H1 (cell line): ENCODE measurements around the gene GSDMA. TPM values are rescaled to one million over a fixed set of nuclear protein-coding genes. Genes with fewer than 3 reads are reported as not detected.

Experiments
- CTCF ChIA-PET: fragments of 300-600 bp; sonication (Branson Sonifier 250); formaldehyde crosslinking; loops from one replicate; lab custom pipeline; 2021; ENCODE audit not compliant: partially characterized antibody; lab: Charles Lee
- POLR2A ChIA-PET: fragments of 300-600 bp; sonication (Branson Sonifier 250); formaldehyde crosslinking; loops from one replicate; lab custom pipeline; 2021; ENCODE audit warnings: inconsistent platforms; ENCODE audit not compliant: partially characterized antibody; lab: Charles Lee
- DNase-seq, 2 experiments: peaks; one replicate each; pipeline versions ENCODE4 v3.0.0 to v3.0.0-alpha.2; 2010 to 2022; ENCODE audit warnings: low spot score in 2 of 2, low read depth in 1 of 2, mixed read lengths in 1 of 2
- FAIRE-seq: peaks from 2 replicates; lab custom pipeline; 2011; peaks lifted over from hg19 to GRCh38; lab: Jason Lieb, UNC
- H2AFZ ChIP-seq: 2 replicates; pipeline ENCODE4 v1.8.1; 2012; ENCODE audit warnings: low read length, inconsistent platforms
- H2AK5ac ChIP-seq: 2 replicates; pipeline ENCODE4 v1.6.1; 2013; ENCODE audit warnings: low read depth, low read length
- H2BK120ac ChIP-seq: replicated peaks from 2 replicates; pipeline ENCODE3; 2013; ENCODE audit warnings: low read depth, low read length, inconsistent platforms
- H2BK12ac ChIP-seq: 2 replicates; pipeline ENCODE4 v1.6.1; 2013; ENCODE audit warnings: low read depth, low read length
- H2BK15ac ChIP-seq: 2 replicates; pipeline ENCODE4 v1.6.1; 2013; ENCODE audit warnings: low read length
- H2BK20ac ChIP-seq: 2 replicates; pipeline ENCODE4 v1.6.1; 2013; ENCODE audit warnings: low read length
- H2BK5ac ChIP-seq: 2 replicates; pipeline ENCODE4 v1.6.1; 2013; ENCODE audit warnings: low read depth, low read length
- H3K14ac ChIP-seq: 2 replicates; pipeline ENCODE4 v1.6.1; 2013; ENCODE audit warnings: inconsistent platforms; ENCODE audit not compliant: insufficient read length
- H3K18ac ChIP-seq: 2 replicates; pipeline ENCODE4 v1.6.1; 2013; ENCODE audit warnings: low read length; ENCODE audit errors: extremely low read depth
- H3K23ac ChIP-seq: 2 replicates; pipeline ENCODE4 v1.6.1; 2013; ENCODE audit warnings: inconsistent platforms; ENCODE audit not compliant: insufficient read length
- H3K23me2 ChIP-seq: 2 replicates; pipeline ENCODE4 v1.6.1; 2013; ENCODE audit warnings: low read depth, low read length
- H3K27ac ChIP-seq: 2 replicates; pipeline ENCODE4 v1.6.1; 2011; ENCODE audit warnings: low read depth, low read length, inconsistent platforms
- H3K27me3 ChIP-seq, 4 experiments: replicated peaks in 1 of 4; 1 replicate in 1 of 4; 2 replicates in 3 of 4; pipeline versions ENCODE4 v1.6.1 to v1.8.1; 2011 to 2013; ENCODE audit warnings: low read length in 3 of 4, mild to moderate bottlenecking in 3 of 4, inconsistent platforms in 2 of 4, mixed read lengths in 2 of 4, moderate library complexity in 1 of 4; ENCODE audit not compliant: control insufficient read depth in 3 of 4, insufficient read depth in 3 of 4; ENCODE audit errors: extremely low read depth in 1 of 4
- H3K36me3 ChIP-seq, 4 experiments: 2 replicates each; pipeline versions ENCODE4 v1.6.1 to v1.8.1; 2011 to 2013; ENCODE audit warnings: mild to moderate bottlenecking in 4 of 4, low read length in 3 of 4, moderate library complexity in 2 of 4, control low read depth in 1 of 4, inconsistent platforms in 1 of 4; ENCODE audit not compliant: insufficient read depth in 4 of 4, control insufficient read depth in 2 of 4
- H3K4ac ChIP-seq: replicated peaks from 2 replicates; pipeline ENCODE3; 2013; ENCODE audit warnings: low read length, low read depth, mixed read lengths, inconsistent platforms; ENCODE audit not compliant: insufficient read length
- H3K4me1 ChIP-seq, 4 experiments: replicated peaks in 1 of 4; 1 replicate in 1 of 4; 2 replicates in 3 of 4; pipeline versions ENCODE4 v1.6.1 to v1.8.1; 2011 to 2013; ENCODE audit warnings: low read length in 3 of 4, inconsistent platforms in 2 of 4, mixed read lengths in 1 of 4; ENCODE audit not compliant: insufficient read depth in 4 of 4, control insufficient read depth in 3 of 4
- H3K4me2 ChIP-seq, 2 experiments: 2 replicates each; pipeline versions ENCODE4 v1.6.1 to v1.8.1; 2011 to 2013; ENCODE audit warnings: low read depth in 2 of 2, low read length in 2 of 2, control low read depth in 1 of 2, inconsistent platforms in 1 of 2, mild to moderate bottlenecking in 1 of 2; ENCODE audit not compliant: insufficient read depth in 1 of 2
- H3K4me3 ChIP-seq, 4 experiments: fragments of 200-600, 300-600 bp in 1 of 4; sonication (generic), shearing (Covaris generic), sonication (Bioruptor Twin) in 1 of 4; 2 replicates each; pipeline versions ENCODE4 v1.5.1 to v1.8.1; 2011 to 2016; ENCODE audit warnings: low read length in 4 of 4, low read depth in 3 of 4, control low read depth in 2 of 4, inconsistent platforms in 2 of 4, mild to moderate bottlenecking in 2 of 4, mixed read lengths in 1 of 4, moderate library complexity in 1 of 4; ENCODE audit not compliant: insufficient read depth in 2 of 4; ENCODE audit errors: extremely low read depth in 1 of 4
- H3K56ac ChIP-seq: replicated peaks from 2 replicates; pipeline ENCODE3; 2013; ENCODE audit warnings: low read depth, mild to moderate bottlenecking, mixed read lengths, low read length, inconsistent platforms; ENCODE audit not compliant: insufficient read length
- H3K79me1 ChIP-seq: 2 replicates; pipeline ENCODE4 v1.6.1; 2013; ENCODE audit warnings: low read depth, low read length, control low read depth
- H3K79me2 ChIP-seq, 2 experiments: 2 replicates each; pipeline versions ENCODE4 v1.6.1 to v1.8.1; 2012 to 2013; ENCODE audit warnings: low read length in 2 of 2, mild to moderate bottlenecking in 2 of 2, inconsistent platforms in 1 of 2; ENCODE audit not compliant: insufficient read depth in 2 of 2, control insufficient read depth in 1 of 2
- H3K9ac ChIP-seq, 4 experiments: replicated peaks in 1 of 4; 1 replicate in 1 of 4; 2 replicates in 3 of 4; pipeline versions ENCODE4 v1.6.1 to v1.8.1; 2011 to 2013; ENCODE audit warnings: low read depth in 3 of 4, low read length in 3 of 4, control low read depth in 2 of 4, mild to moderate bottlenecking in 2 of 4, moderate library complexity in 2 of 4, inconsistent platforms in 1 of 4; ENCODE audit errors: extremely low read depth in 1 of 4
- H3K9me3 ChIP-seq, 2 experiments: 2 replicates each; pipeline versions ENCODE4 v1.6.1 to v1.8.1; 2012 to 2013; ENCODE audit warnings: mild to moderate bottlenecking in 2 of 2, moderate library complexity in 2 of 2, control low read depth in 1 of 2, inconsistent platforms in 1 of 2, low read depth in 1 of 2, low read length in 1 of 2, mixed read lengths in 1 of 2; ENCODE audit not compliant: insufficient read depth in 2 of 2
- H4K20me1 ChIP-seq, 2 experiments: replicated peaks in 1 of 2; 2 replicates each; pipeline versions ENCODE3 to v1.8.1; 2011 to 2013; ENCODE audit warnings: inconsistent platforms in 2 of 2, low read length in 2 of 2, mild to moderate bottlenecking in 1 of 2; ENCODE audit not compliant: insufficient read depth in 2 of 2, control insufficient read depth in 1 of 2
- H4K5ac ChIP-seq: 2 replicates; pipeline ENCODE4 v1.6.1; 2013; ENCODE audit warnings: low read length, low read depth, mixed read lengths, inconsistent platforms; ENCODE audit not compliant: insufficient read length
- H4K8ac ChIP-seq: 2 replicates; pipeline ENCODE4 v1.8.0; 2013; ENCODE audit warnings: mild to moderate bottlenecking, moderate library complexity, low read length, inconsistent platforms; ENCODE audit not compliant: insufficient read depth; ENCODE audit errors: extremely low read depth
- H4K91ac ChIP-seq: replicated peaks from 2 replicates; pipeline ENCODE3; 2013; ENCODE audit warnings: low read length, mixed read lengths, inconsistent platforms; ENCODE audit not compliant: insufficient read length
- FOSL1 ChIP-seq: IDR thresholded peaks from 2 replicates; pipeline ENCODE4 v1.6.1; 2011; ENCODE audit warnings: mild to moderate bottlenecking, low read depth, low read length, moderate library complexity; ENCODE audit not compliant: insufficient read depth
- TEAD4 ChIP-seq: IDR thresholded peaks from 2 replicates; pipeline ENCODE4 v1.6.1; 2012; ENCODE audit warnings: low read depth, low read length, inconsistent platforms, mixed read lengths
- WGBS, 2 experiments: shearing (Covaris generic) in 1 of 2; methylation state at CpG; one replicate each; pipeline versions ENCODE4 v1.1.6 to v1.1.7; 2013 to 2015; ENCODE audit warnings: low lambda C conversion rate in 2 of 2, mixed read lengths in 2 of 2, inconsistent platforms in 1 of 2, low coverage in 1 of 2, missing lambda C conversion rate in 1 of 2; ENCODE audit not compliant: insufficient replicate concordance in 2 of 2, insufficient coverage in 1 of 2, insufficient read length in 1 of 2; ENCODE audit errors: extremely low coverage in 1 of 2, missing lambda C conversion rate in 1 of 2; 5-methylcytosine and 5-hydroxymethylcytosine counted together
- polyA plus RNA-seq, 7 experiments: library from polyadenylated mRNA; depleted of rRNA in 3 of 7; stranded (reverse) in 5 of 7; unstranded in 2 of 7; fragments of >200 nt in 5 of 7; fragments of 200-250 nt in 2 of 7; gene quantifications; 1 replicate in 5 of 7; 2 replicates in 1 of 7; 4 replicates in 1 of 7; pipeline versions ENCODE4 v1.2.1 to v1.2.3, GENCODE V29; 2011 to 2013; ENCODE audit warnings: missing spikeins in 2 of 7, mixed read lengths in 2 of 7
- total RNA-seq: library from RNA; stranded (reverse); fragmentation: NEBNext Ultra II Directional; extraction: Animal tissue kit (Norgen Biotek cat#: 25700); gene quantifications from 2 replicates; pipeline ENCODE4 v1.2.1, GENCODE V29; 2021

Gene GSDMA
- total and polyA plus RNA-seq, 2 of the 8 experiments (the other 6 are each of a cell fraction or from before 2014, with no cell fraction given): 0.03 TPM; not detected in 1

DNA sequence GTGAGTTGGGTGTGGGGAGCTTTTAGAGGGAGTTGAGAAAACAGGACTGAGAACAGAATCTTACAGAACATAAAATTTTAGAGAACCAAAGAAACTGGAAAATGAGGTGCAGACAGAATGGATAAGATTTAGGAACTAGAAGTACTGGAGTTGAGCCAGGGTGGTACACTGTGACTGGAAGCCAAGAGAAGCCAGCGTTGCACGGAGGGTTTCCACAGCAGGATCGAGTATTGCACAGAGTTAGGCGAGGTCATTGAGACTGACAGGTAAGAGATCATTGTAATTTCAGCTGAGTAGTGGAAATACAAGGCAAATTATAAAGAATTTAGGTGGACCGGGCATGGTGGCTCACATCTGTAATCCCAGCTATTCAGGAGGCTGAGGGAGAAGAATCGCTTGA, 6.6 kb downstream of the GSDMA start:
- no peaks in the 10 kb centered on the region for H3K4me1 ChIP-seq
- no peak for TF ChIP-seq FOSL1
- TF ChIP-seq TEAD4: no peak
- FAIRE-seq: no peak
- H3K18ac ChIP-seq: no peak overlapping the region
- H2AK5ac ChIP-seq: no peak overlapping the region
- DNase-seq: no peak
- no peaks in the 10 kb centered on the region for H3K36me3 ChIP-seq
- WGBS, 2 experiments: 83% methylated on average over 6 of the region's 6 CpGs; no CpG with 5 or more reads in 1 of the 2 experiments
- no peak overlapping the region for H2AFZ ChIP-seq
- H2BK15ac ChIP-seq: no peak overlapping the region
- H3K14ac ChIP-seq: no peak overlapping the region
- H4K8ac ChIP-seq: no peak overlapping the region
- no peak overlapping the region for H2BK20ac ChIP-seq
- H3K4me2 ChIP-seq: no peak overlapping the region
- peaks cover 0 to 3% (median 1%) of the 10 kb centered on the region in 4 experiments; a peak in 3 of 7 replicates for H3K27me3 ChIP-seq
- no peaks in the 10 kb centered on the region for H3K79me2 ChIP-seq
- H2BK120ac ChIP-seq: no peak overlapping the region
- ChIA-PET POLR2A (interaction anchor here (1.2 kb wide), 1 partner anchor 11 kb away, joined by 6 read pairs; the partner anchor contains the start of gene PSMD3), CTCF (interaction anchor here (1.0 to 11.9 kb wide), 4 partner anchors 9 to 30 kb away, joined by 3 to 96 read pairs (median 6); partner anchors contain the start of genes GSDMA and PSMD3)
- no peaks in the 10 kb centered on the region for H3K23me2 ChIP-seq
- no peak overlapping the region for H4K91ac ChIP-seq
- no peak overlapping the region for H3K9ac ChIP-seq
- H4K5ac ChIP-seq: no peak overlapping the region
- no peak overlapping the region for H3K4me3 ChIP-seq
- H3K56ac ChIP-seq: no peak overlapping the region
- no peak overlapping the region for H3K23ac ChIP-seq
- H3K79me1 ChIP-seq: no peaks in the 10 kb centered on the region
- H3K9me3 ChIP-seq: no peaks in the 10 kb centered on the region
- no peaks in the 10 kb centered on the region for H4K20me1 ChIP-seq
- H3K27ac ChIP-seq: no peak overlapping the region
- H2BK12ac ChIP-seq: no peak overlapping the region
- H3K4ac ChIP-seq: no peak overlapping the region
- no peak overlapping the region for H2BK5ac ChIP-seq
